Measurements from ENCODE around the gene TMEM248. TPM values are rescaled to one million over a fixed set of nuclear protein-coding genes. Genes with fewer than 3 reads are reported as not detected.
"Not testable (repeated sequence)": the region's sequence is repeated elsewhere in the genome, so short reads cannot be mapped to it uniquely, and the experiment has no call there.

Gene TMEM248
- total RNA-seq, 1 experiment from 2014 or later, result 59.3 TPM

- TF ChIP-seq SP1 (IDR thresholded peaks at IDR 0.05; ENCODE audit: low read depth) (no peak), SRF (IDR thresholded peaks at IDR 0.05; ENCODE audit: low read depth) (no peak), EZH2 (IDR thresholded peaks at IDR 0.05) (no peak), CEBPB (IDR thresholded peaks at IDR 0.05; ENCODE audit: low read depth) (no peak), FOSL1 (IDR thresholded peaks at IDR 0.05; ENCODE audit: low read depth) (no peak), ZFX (IDR thresholded peaks at IDR 0.05) (no peak), CBX3 (IDR thresholded peaks at IDR 0.05; ENCODE audit: low read depth) (no peak), TCF7L2 (IDR thresholded peaks at IDR 0.05; ENCODE audit: borderline replicate concordance, extremely low read depth, insufficient read depth, insufficient read length) (no peak), SIN3A (IDR thresholded peaks at IDR 0.05; ENCODE audit: low read depth) (no peak), CTCF (IDR thresholded peaks at IDR 0.05 in 2 of 3, conservative IDR thresholded peaks at IDR 0.05 in 1 of 3; ENCODE audit: borderline replicate concordance in 1 of 3, insufficient read depth in 1 of 3, low read depth in 2 of 3, low read length in 2 of 3) (no peak), EGR1 (IDR thresholded peaks at IDR 0.05; ENCODE audit: low read depth) (no peak), POLR2AphosphoS5 (IDR thresholded peaks at IDR 0.05; ENCODE audit: low read depth, low read length) (no peak), MAX (IDR thresholded peaks at IDR 0.05) (no peak), YY1 (IDR thresholded peaks at IDR 0.05; ENCODE audit: extremely low read depth, insufficient replicate concordance, low read depth, low read length) (no peak), REST (IDR thresholded peaks at IDR 0.05; ENCODE audit: low read depth) (no peak)
- Histone ChIP-seq H3K36me3 (ENCODE audit: control insufficient read depth in 1 of 2, insufficient read depth in 2 of 2, low read length in 2 of 2) (no peaks in the 10 kb centered on the region), H3K27me3 (ENCODE audit: insufficient read depth, low read length) (no peaks in the 10 kb centered on the region), H4K20me1 (ENCODE audit: insufficient read depth) (no peaks in the 10 kb centered on the region), H2AFZ (ENCODE audit: low read depth, low read length, poor library complexity, severe bottlenecking) (no peak overlapping the region), H3K4me2 (ENCODE audit: low read length) (no peak overlapping the region), H3K27ac (ENCODE audit: low read depth, low read length) (no peak overlapping the region), H3K9me3 (ENCODE audit: control insufficient read depth in 1 of 2, insufficient read depth in 1 of 2, low read depth in 1 of 2, low read length in 2 of 2) (no peaks in the 10 kb centered on the region), H3K4me3 (replicated peaks in 1 of 2; ENCODE audit: low read depth in 1 of 2, low read length in 2 of 2) (no peak overlapping the region), H3K9ac (ENCODE audit: low read length) (no peak overlapping the region), H3K4me1 (ENCODE audit: control insufficient read depth in 1 of 2, insufficient read depth in 2 of 2, low read length in 2 of 2) (no peaks in the 10 kb centered on the region), H3K79me2 (ENCODE audit: insufficient read depth, low read length) (no peaks in the 10 kb centered on the region), H3K9me2 (ENCODE audit: insufficient read depth) (no peaks in the 10 kb centered on the region)
- ATAC-seq (no peak), DNase-seq (ENCODE audit: low read depth, low spot score) (no peak)
- RAD21 ChIA-PET (ENCODE audit: low non-redundant PET in 1 of 2, low total read pairs in 2 of 2, uncharacterized antibody in 2 of 2, unreplicated experiment in 2 of 2), result no interaction called here
- POLR2A ChIA-PET, result no interaction called here
- BruUV-seq (replicated peaks), result no TSS peak
- CTCF ChIA-PET, result no interaction called here
- intact Hi-C loops (cut with micrococcal nuclease), result no loop called here
Measured at GRCh38 chr7:66877577-66878300, 43.3 kb upstream of the TMEM248 start.

- H3K4me3 ChIP-seq (replicated peaks in 1 of 2; ENCODE audit: low read depth in 1 of 2, low read length in 2 of 2); H4K20me1 ChIP-seq (ENCODE audit: insufficient read depth); RAD21 ChIA-PET (ENCODE audit: low non-redundant PET in 1 of 2, low total read pairs in 2 of 2, uncharacterized antibody in 2 of 2, unreplicated experiment in 2 of 2); POLR2A ChIA-PET; intact Hi-C loops (cut with micrococcal nuclease); H3K4me2 ChIP-seq (ENCODE audit: low read length); H3K36me3 ChIP-seq (ENCODE audit: control insufficient read depth in 1 of 2, insufficient read depth in 2 of 2, low read length in 2 of 2); H3K9me3 ChIP-seq (ENCODE audit: control insufficient read depth in 1 of 2, insufficient read depth in 1 of 2, low read depth in 1 of 2, low read length in 2 of 2); DNase-seq (ENCODE audit: low read depth, low spot score); H3K27ac ChIP-seq (ENCODE audit: low read depth, low read length); H3K27me3 ChIP-seq (ENCODE audit: insufficient read depth, low read length); H3K79me2 ChIP-seq (ENCODE audit: insufficient read depth, low read length); H2AFZ ChIP-seq (ENCODE audit: low read depth, low read length, poor library complexity, severe bottlenecking); H3K4me1 ChIP-seq (ENCODE audit: control insufficient read depth in 1 of 2, insufficient read depth in 2 of 2, low read length in 2 of 2); BruUV-seq (replicated peaks); CTCF ChIA-PET; H3K9me2 ChIP-seq (ENCODE audit: insufficient read depth); ATAC-seq; H3K9ac ChIP-seq (ENCODE audit: low read length): not testable (repeated sequence)
Measured at GRCh38 chr7:66878301-66878685, 42.7 kb upstream of the TMEM248 start.
